Ramos (cell line): ENCODE measurements around the gene AQP11.
"Not testable (repeated sequence)": the region's sequence is repeated elsewhere in the genome, so short reads cannot be mapped to it uniquely, and the experiment has no call there.

Experiments used
- in situ Hi-C: fragments of 300-500 bp; cut with MboI; formaldehyde crosslinking; loops from one replicate; pipeline ENCODE4 v1.14.3; 2022; ENCODE audit warnings: low sequenced_read_pairs; ENCODE audit not compliant: unreplicated experiment

AQP11 gene

GRCh38 chr11:77589521-77590193 is at the start of gene AQP11:
TSS of gene AQP11 (plus strand) at chr11:77589953. CDS start at chr11:77589993, 40 bp downstream.
- in situ Hi-C loops = no loop called here

GRCh38 chr11:77542296-77542695 is 47.5 kb upstream of the AQP11 start:
- in situ Hi-C loops = no loop called here

- in situ Hi-C loops = no loop called here
These were observed 42.5 kb upstream of the AQP11 start for GRCh38 chr11:77547047-77547836.

- in situ Hi-C loops = no loop called here
These were observed 41.7 kb upstream of the AQP11 start for GRCh38 chr11:77547863-77548551.

- in situ Hi-C loops = no loop called here
These were observed 41.0 kb upstream of the AQP11 start for GRCh38 chr11:77548552-77549445.

- in situ Hi-C loops = not testable (repeated sequence)
These were observed 38.3 kb upstream of the AQP11 start for GRCh38 chr11:77551426-77551825.

GRCh38 chr11:77557553-77557952 is 32.2 kb upstream of the AQP11 start:
- in situ Hi-C loops = no loop called here

GRCh38 chr11:77558380-77558779 is 31.4 kb upstream of the AQP11 start:
- in situ Hi-C loops = no loop called here

- in situ Hi-C loops = no loop called here
These were observed 29.9 kb upstream of the AQP11 start for GRCh38 chr11:77559686-77560401.

- in situ Hi-C loops = no loop called here
These were observed 29.1 kb upstream of the AQP11 start for GRCh38 chr11:77560605-77561004.

- in situ Hi-C loops = no loop called here
These were observed 28.5 kb upstream of the AQP11 start for GRCh38 chr11:77561257-77561656.

- in situ Hi-C loops = no loop called here
These were observed 21.4 kb upstream of the AQP11 start for GRCh38 chr11:77568306-77568705.

- in situ Hi-C loops = no loop called here
These were observed 20.7 kb upstream of the AQP11 start for GRCh38 chr11:77568916-77569675.

GRCh38 chr11:77569676-77570070 is 20.1 kb upstream of the AQP11 start:
- in situ Hi-C loops = no loop called here

GRCh38 chr11:77570896-77571295 is 18.9 kb upstream of the AQP11 start:
- in situ Hi-C loops = not testable (repeated sequence)

- in situ Hi-C loops = not testable (repeated sequence)
These were observed 14.3 kb upstream of the AQP11 start for GRCh38 chr11:77575428-77575827.

GRCh38 chr11:77580712-77581337 is 8.9 kb upstream of the AQP11 start:
- in situ Hi-C loops = no loop called here

- in situ Hi-C loops = no loop called here
These were observed 602 bp upstream of the AQP11 start for GRCh38 chr11:77589181-77589520.
